HG02885 (cell line): ENCODE data around the gene COL6A2.

Source experiments
- ATAC-seq: cut with Tn5 transposase; IDR thresholded peaks from one replicate; pipeline ENCODE4 v1.9.1; 2021; ENCODE audit warnings: mild to moderate bottlenecking; ENCODE audit not compliant: unreplicated experiment, poor library complexity

Gene COL6A2

GRCh38 chr21:46110499-46111192, 12.7 kb downstream of the COL6A2 start:
- ATAC-seq: no peak

- ATAC-seq: no peak
Measured at GRCh38 chr21:46111193-46111571, 13.3 kb downstream of the COL6A2 start.

DNA sequence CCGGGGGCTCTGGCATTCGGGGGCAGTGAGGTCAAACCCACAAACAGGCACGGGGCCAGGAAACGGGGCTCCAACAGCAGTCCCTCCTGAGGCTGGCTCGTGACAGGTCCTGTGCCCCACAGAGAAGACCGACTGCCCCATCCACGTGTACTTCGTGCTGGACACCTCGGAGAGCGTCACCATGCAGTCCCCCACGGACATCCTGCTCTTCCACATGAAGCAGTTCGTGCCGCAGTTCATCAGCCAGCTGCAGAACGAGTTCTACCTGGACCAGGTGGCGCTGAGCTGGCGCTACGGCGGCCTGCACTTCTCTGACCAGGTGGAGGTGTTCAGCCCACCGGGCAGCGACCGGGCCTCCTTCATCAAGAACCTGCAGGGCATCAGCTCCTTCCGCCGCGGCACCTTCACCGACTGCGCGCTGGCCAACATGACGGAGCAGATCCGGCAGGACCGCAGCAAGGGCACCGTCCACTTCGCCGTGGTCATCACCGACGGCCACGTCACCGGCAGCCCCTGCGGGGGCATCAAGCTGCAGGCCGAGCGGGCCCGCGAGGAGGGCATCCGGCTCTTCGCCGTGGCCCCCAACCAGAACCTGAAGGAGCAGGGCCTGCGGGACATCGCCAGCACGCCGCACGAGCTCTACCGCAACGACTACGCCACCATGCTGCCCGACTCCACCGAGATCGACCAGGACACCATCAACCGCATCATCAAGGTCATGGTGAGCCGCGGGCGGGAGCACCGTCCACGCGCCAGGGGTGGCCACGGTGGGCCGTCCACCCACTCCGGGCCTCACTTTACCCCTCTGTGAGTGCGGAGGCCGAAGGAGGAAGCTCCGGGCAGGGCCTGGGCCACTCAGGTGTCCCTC, 14.2 kb downstream of the COL6A2 start:
- no peak for ATAC-seq

DNA sequence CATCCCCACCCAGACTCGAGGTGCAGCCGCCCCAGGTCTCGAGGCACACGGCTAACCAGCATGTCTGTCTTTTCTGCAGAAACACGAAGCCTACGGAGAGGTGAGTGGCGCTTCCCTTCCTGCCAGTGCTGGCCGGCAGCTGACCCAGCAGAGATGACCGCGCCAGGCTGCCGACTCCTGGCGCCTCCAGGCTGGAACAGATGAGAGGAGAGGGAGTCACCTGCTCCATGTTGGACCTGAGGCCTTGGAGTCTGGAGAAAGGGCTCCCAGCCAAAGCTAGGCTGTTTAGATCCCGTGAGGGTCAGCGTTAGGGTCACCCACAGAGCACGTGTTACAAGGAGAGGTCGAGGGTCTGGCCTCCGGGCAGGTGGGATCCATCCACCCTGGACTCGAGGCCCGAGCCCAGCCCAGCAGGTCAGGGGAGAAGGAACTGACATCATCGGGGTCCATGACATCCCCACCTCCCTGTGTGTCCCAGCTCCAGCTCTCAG, 14.9 kb downstream of the COL6A2 start:
- no peak for ATAC-seq

GRCh38 chr21:46113497-46114176, 15.7 kb downstream of the COL6A2 start:
- ATAC-seq: no peak

DNA sequence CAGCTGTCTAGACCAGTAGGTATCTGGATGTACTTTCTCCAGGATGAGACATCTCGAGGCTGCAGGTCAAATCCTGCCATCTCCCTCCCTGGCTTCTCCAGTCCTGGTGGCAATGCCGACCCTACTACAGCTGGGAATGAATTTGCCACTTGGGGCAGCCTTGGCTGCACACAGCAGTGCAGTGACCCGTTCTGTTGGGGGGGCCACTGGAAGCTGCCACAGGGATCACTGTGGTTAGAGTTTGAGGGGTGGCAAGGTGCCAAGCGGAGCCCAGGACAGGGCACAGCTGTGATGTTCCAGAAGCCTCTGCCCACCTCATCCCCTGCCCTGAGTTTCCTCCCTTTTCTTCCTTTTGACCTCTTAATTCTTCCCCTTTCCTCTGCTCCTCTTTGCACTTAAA, 17.1 kb downstream of the COL6A2 start:
- ATAC-seq: no peak

DNA sequence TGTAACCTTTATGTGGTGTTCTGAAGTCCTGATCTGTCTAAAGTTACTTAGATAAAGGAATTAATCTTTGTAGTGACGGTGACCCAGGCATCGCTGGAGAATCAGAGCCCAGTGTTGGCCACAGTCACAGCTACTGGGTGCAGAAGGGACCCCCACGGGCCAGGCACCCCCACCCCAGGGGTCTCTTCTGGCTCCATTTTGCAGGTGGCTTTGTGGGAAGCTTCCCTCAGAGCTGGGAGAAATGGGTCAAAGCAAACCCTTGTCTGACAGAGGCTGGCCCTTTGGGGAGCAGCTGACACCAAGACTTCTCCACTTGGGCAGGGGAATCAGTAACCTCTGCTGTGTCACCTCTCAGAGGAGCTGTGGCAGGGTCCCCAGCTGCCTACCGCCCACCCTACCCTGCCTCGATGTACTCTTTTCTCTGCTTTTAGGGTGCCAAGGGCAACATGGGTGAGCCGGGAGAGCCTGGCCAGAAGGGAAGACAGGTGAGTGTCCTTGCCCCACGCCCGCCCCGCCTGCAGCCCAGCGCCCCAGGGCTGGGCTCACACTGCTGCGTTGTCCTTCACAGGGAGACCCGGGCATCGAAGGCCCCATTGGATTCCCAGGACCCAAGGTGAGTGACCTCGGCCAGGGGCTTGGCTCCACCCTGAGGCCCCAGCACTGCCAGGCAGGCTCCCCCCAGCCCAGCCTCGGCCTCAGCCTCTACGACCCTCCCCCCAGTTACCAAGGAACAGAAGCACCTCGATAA, 17.7 kb downstream of the COL6A2 start:
- ATAC-seq: no peak

GRCh38 chr21:46116189-46116775, 18.4 kb downstream of the COL6A2 start:
- ATAC-seq: no peak

DNA sequence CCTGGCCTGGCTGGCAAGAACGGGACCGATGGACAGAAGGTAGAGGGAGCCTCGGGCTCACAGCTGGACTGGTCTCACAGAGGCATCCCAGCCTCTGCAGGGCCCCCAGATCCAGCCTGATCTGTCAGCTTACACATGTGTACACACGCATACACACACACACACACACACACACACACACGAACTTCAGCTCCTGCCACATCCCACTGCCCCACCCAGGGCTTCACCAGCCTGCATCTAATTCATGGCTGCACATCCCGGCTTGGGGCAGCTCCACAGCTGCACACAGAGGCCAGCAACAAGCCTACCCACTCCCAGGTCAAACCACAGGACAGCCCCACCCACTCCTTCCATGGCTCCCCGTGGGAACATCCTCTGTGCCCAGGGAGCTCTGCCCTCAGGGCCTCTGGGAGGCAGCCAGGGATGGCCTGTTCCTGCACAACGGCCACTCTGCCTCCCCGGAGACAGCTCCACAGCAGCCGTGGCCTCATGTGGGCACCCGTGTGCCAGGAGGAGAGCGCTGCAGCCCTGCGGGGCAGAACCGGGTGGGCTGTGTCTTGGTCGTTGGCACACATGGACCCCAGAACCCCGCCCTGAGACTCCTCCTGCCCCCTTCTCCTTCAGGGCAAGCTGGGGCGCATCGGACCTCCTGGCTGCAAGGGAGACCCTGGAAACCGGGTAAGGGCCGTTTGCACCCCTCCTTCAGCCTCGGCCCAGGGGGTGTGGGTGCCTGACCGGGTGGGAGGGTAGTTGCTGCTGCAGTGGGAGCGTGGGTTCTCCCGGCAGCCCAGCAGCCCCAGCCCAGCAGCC, 19.1 kb downstream of the COL6A2 start:
- ATAC-seq: no peak

GRCh38 chr21:46117586-46118315, 19.8 kb downstream of the COL6A2 start:
- ATAC-seq: no peak

DNA sequence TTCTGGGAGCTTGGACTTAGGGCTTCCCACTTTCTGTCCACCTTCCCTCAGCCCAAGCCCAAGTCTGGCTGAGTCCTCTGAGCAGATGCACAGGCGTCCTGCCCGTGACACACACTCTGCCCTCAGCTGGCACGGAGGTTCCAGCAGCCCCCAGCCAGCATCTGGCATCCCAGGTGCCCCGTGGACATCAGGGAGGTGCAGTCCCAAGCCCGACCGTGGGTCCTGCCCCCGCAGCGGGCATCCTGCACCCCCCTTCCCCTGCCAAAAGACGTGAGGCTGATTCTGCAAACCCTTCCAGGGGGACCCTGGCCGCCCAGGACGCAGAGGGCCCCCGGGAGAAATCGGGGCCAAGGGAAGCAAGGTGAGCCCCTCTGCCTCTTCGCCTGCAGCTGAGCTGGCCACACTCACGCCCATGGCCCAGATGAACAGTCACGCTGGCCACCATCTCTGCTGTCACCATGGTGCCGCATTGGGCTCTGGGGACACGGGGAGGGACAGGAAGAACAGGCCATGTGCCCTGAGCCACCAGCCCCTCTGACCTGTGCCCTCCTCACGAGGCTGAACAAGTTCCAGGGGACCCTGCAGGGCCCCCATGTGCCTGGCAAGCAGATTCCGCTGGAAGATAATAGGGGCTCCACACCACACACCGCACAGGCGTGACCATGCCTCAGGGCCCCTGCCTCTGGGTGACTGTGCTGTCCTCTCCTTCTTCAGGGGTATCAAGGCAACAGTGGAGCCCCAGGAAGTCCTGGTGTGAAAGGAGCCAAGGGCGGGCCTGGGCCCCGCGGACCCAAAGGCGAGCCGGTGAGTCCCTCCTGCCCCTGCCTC, 20.6 kb downstream of the COL6A2 start:
- no peak for ATAC-seq

DNA sequence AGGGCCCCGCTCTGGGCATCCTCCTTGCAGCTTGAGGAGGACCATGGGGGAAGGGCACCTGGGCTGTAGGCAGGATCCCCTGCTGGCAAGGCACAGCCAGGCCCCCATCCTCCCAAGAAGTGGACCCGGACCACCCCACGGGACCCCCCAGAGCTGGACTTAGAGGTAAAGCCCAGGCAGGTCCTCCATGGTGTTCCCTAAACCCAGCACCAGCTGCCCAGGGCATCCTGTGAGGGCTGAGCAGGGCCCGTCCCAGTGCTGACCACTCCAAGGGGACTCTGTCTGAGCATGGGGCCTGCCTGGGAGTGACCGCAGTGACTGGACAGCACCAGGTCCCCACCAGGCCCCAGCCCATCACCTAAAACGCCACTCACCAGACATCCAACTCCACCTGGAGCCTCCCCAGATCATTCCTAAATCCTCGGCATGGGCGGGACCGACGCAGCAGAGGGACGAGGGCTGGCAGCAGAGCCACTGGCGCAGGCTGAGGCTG, 21.3 kb downstream of the COL6A2 start:
- no peak for ATAC-seq

GRCh38 chr21:46119637-46120271, 21.8 kb downstream of the COL6A2 start:
- ATAC-seq: no peak

GRCh38 chr21:46120301-46121285, 22.7 kb downstream of the COL6A2 start:
- no peak for ATAC-seq

GRCh38 chr21:46121286-46122221, 23.6 kb downstream of the COL6A2 start:
- ATAC-seq: no peak
